Ishikawa (cell line): ENCODE results near the gene KLHL6.

Experiments
- CEBPB ChIP-seq: IDR thresholded peaks from 2 replicates; pipeline ENCODE4 v1.6.1; 2012
- CREB1 ChIP-seq: IDR thresholded peaks from 2 replicates; pipeline ENCODE4 v1.6.1; 2012; ENCODE audit warnings: low read depth
- EGR1 ChIP-seq: IDR thresholded peaks from 2 replicates; pipeline ENCODE4 v1.6.1; 2012
- EP300 ChIP-seq: IDR thresholded peaks from 2 replicates; pipeline ENCODE4 v1.6.1; 2012; ENCODE audit warnings: borderline replicate concordance
- FOXM1 ChIP-seq: IDR thresholded peaks from 2 replicates; pipeline ENCODE4 v1.6.1; 2012; ENCODE audit warnings: low read depth, borderline replicate concordance
- NFIC ChIP-seq: IDR thresholded peaks from 2 replicates; pipeline ENCODE4 v1.6.1; 2012
- RAD21 ChIP-seq: IDR thresholded peaks from 2 replicates; pipeline ENCODE4 v1.6.1; 2012; ENCODE audit warnings: low read depth
- TAF1 ChIP-seq: IDR thresholded peaks from 2 replicates; pipeline ENCODE4 v1.6.1; 2012; ENCODE audit warnings: low read depth, mild to moderate bottlenecking
- TCF12 ChIP-seq: IDR thresholded peaks from 2 replicates; pipeline ENCODE4 v1.6.1; 2012; ENCODE audit warnings: low read depth
- TEAD4 ChIP-seq: IDR thresholded peaks from 2 replicates; pipeline ENCODE4 v1.6.1; 2012
- YY1 ChIP-seq: IDR thresholded peaks from 2 replicates; pipeline ENCODE4 v1.6.1; 2012; ENCODE audit warnings: low read depth
- ZBTB7A ChIP-seq: IDR thresholded peaks from 2 replicates; pipeline ENCODE4 v1.6.1; 2012; ENCODE audit warnings: low read depth
- TF ChIP-seq, protein P1 (sequence below): IDR thresholded peaks from 2 replicates; pipeline ENCODE4 v1.6.1; 2012
- TF ChIP-seq, protein P2 (sequence below): IDR thresholded peaks from 2 replicates; pipeline ENCODE4 v1.6.1; 2012; ENCODE audit warnings: low read depth, mild to moderate bottlenecking
- TF ChIP-seq, protein P3 (sequence below): IDR thresholded peaks from 2 replicates; pipeline ENCODE4 v1.6.1; 2012

KLHL6 gene

DNA sequence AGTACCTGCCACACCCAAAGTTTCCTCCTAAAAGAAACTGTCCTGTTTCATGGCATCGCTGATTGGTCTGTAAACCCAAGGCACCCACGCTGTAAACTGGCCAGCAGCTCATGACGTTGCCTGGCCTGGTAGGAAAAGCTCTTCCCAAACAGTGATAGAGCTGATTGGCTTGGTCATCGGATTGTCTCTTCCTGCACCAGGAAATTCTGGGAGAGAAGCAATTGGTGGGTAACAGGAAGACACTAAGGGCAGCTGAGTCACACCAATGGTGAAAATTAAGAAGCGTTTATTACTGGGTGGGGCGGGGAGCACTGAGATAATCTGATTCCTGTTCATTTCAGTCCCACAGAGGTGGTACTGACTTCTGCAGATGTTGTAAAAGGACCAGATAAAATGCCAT is 31.0 kb downstream of the KLHL6 start:
- TF ChIP-seq, protein P1, sequence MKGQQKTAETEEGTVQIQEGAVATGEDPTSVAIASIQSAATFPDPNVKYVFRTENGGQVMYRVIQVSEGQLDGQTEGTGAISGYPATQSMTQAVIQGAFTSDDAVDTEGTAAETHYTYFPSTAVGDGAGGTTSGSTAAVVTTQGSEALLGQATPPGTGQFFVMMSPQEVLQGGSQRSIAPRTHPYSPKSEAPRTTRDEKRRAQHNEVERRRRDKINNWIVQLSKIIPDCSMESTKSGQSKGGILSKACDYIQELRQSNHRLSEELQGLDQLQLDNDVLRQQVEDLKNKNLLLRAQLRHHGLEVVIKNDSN, result no peak

GRCh38 chr3:183519891-183520290 is 35.6 kb downstream of the KLHL6 start:
- no peak for TF ChIP-seq NFIC
- TF ChIP-seq TAF1, result no peak
- TF ChIP-seq CEBPB, result no peak
- no peak for TF ChIP-seq RAD21

DNA sequence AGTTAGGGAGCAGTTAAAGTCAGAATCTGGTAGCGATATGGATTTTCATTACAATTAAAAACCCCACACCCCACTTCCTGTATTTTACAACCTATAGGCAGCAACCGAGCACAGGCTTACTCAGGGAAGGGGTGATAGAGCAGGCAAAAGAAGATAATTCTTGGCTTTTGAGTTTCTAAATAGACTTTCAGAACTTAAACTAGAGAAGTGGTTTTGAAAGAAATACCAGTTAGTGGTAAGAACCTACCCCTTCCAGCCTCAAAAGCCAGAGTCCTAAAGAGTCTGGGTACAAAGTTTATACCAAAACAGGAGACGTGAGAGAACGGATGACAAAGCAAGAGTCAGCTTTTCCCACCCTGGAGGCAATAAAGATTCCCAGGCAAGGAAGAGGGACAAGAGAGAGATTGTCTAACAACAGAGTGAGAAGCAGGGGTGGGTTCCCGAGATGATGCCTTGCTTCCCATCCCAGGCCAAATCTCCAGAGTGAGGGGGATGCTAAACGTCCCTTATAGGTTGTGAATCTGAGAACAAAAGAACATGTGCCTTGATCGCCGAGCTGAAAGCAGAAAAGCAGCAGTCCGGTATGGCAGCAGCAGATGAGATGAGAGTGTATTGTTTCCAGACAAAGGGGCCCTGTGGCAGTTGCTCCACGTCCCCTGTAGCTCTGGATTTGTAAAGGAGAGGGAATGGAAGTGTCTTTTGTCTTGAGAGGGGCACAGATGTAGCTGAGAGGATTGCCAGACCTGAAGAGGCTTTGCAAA is 36.8 kb downstream of the KLHL6 start:
- TF ChIP-seq, protein P1, result no peak
- TF ChIP-seq, protein P2, sequence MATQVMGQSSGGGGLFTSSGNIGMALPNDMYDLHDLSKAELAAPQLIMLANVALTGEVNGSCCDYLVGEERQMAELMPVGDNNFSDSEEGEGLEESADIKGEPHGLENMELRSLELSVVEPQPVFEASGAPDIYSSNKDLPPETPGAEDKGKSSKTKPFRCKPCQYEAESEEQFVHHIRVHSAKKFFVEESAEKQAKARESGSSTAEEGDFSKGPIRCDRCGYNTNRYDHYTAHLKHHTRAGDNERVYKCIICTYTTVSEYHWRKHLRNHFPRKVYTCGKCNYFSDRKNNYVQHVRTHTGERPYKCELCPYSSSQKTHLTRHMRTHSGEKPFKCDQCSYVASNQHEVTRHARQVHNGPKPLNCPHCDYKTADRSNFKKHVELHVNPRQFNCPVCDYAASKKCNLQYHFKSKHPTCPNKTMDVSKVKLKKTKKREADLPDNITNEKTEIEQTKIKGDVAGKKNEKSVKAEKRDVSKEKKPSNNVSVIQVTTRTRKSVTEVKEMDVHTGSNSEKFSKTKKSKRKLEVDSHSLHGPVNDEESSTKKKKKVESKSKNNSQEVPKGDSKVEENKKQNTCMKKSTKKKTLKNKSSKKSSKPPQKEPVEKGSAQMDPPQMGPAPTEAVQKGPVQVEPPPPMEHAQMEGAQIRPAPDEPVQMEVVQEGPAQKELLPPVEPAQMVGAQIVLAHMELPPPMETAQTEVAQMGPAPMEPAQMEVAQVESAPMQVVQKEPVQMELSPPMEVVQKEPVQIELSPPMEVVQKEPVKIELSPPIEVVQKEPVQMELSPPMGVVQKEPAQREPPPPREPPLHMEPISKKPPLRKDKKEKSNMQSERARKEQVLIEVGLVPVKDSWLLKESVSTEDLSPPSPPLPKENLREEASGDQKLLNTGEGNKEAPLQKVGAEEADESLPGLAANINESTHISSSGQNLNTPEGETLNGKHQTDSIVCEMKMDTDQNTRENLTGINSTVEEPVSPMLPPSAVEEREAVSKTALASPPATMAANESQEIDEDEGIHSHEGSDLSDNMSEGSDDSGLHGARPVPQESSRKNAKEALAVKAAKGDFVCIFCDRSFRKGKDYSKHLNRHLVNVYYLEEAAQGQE, result no peak
- TF ChIP-seq TEAD4 (no peak), EP300 (no peak)

DNA sequence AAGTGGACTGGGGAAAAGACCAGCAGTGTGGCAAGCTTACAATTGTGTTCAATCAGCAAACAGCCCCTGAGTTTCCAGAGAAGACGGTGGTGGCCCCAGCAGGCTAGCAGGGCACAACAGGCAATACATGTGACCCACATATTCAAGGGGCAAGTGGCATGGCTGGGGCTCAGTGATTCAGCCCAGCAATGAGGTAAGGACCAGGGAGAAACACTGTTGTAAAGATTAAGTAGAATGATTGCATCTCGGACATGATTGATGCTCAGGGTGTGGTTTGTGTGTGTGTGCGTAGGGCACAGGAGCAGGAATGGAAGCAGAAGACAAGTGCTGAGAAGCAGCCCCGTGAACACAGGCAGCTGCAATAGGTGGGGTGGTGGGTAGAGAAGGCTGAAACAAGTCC is 37.9 kb downstream of the KLHL6 start:
- TF ChIP-seq TEAD4 (no peak), TCF12 (no peak), EP300 (no peak), FOXM1 (no peak), EGR1 (no peak), CREB1 (no peak), YY1 (no peak), RAD21 (no peak)
- TF ChIP-seq, protein P2, result no peak
- TF ChIP-seq, protein P3, sequence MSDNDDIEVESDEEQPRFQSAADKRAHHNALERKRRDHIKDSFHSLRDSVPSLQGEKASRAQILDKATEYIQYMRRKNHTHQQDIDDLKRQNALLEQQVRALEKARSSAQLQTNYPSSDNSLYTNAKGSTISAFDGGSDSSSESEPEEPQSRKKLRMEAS, result no peak

- TF ChIP-seq CEBPB (no peak), TEAD4 (no peak), YY1 (no peak), ZBTB7A (no peak), EGR1 (no peak), NFIC (no peak), FOXM1 (no peak), EP300 (no peak), TCF12 (no peak), RAD21 (no peak), CREB1 (no peak), TAF1 (no peak)
- TF ChIP-seq, protein P2, result no peak
- TF ChIP-seq, protein P1, result no peak
- TF ChIP-seq, protein P3, result no peak
Measured at GRCh38 chr3:183515968-183516851, 39.3 kb downstream of the KLHL6 start.
